Mesothelial cell of epicardium (in vitro differentiated cells): ENCODE results near the gene MARCHF3. TPM values are rescaled to one million over a fixed set of nuclear protein-coding genes. Genes with fewer than 3 reads are reported as not detected.
"Not testable (repeated sequence)": the region's sequence is repeated elsewhere in the genome, so short reads cannot be mapped to it uniquely, and the experiment has no call there.

Experiments used
- DNase-seq, 2 experiments: peaks; one replicate each; pipeline ENCODE4 v3.0.0; 2021; ENCODE audit warnings: low spot score in 2 of 2; ENCODE audit not compliant: unreplicated experiment in 2 of 2
- H3K27ac Mint-ChIP-seq: 2 replicates; pipeline ENCODE4 v1.8.0; 2021; ENCODE audit warnings: mixed read lengths
- H3K27me3 Mint-ChIP-seq: 2 replicates; pipeline ENCODE4 v1.8.0; 2021; ENCODE audit warnings: low read depth, mixed read lengths
- H3K36me3 Mint-ChIP-seq: 2 replicates; pipeline ENCODE4 v1.8.0; 2021; ENCODE audit warnings: mixed read lengths
- H3K4me1 Mint-ChIP-seq: 2 replicates; pipeline ENCODE4 v1.8.0; 2021; ENCODE audit warnings: mixed read lengths
- H3K4me3 Mint-ChIP-seq: 2 replicates; pipeline ENCODE4 v1.8.0; 2021; ENCODE audit warnings: mild to moderate bottlenecking, moderate library complexity, mixed read lengths
- H3K9me3 Mint-ChIP-seq: 2 replicates; pipeline ENCODE4 v1.8.0; 2021; ENCODE audit warnings: mixed read lengths
- CTCF ChIP-seq: fragments of 200-600 bp; sonication (generic); IDR thresholded peaks from one replicate; pipeline ENCODE4 v1.5.0; 2021; ENCODE audit warnings: antibody characterized with exemption; ENCODE audit not compliant: unreplicated experiment
- total RNA-seq: library from RNA; stranded (reverse); gene quantifications from 3 replicates; pipeline ENCODE4 v1.2.1, GENCODE V29; 2021

The MARCHF3 gene
- total RNA-seq, 1 donor from 2014 or later = 9.4 TPM

GRCh38 chr5:127024821-127025220 lies 5.5 kb downstream of the MARCHF3 start:
- Mint-ChIP-seq H3K9me3 (no peaks in the 10 kb centered on the region), H3K4me3 (no peak overlapping the region), H3K27ac (no peak overlapping the region)

GRCh38 chr5:127023552-127024191 lies 6.7 kb downstream of the MARCHF3 start:
- not testable (repeated sequence) for H3K36me3 Mint-ChIP-seq, H3K4me3 Mint-ChIP-seq, H3K4me1 Mint-ChIP-seq, H3K9me3 Mint-ChIP-seq, H3K27ac Mint-ChIP-seq, DNase-seq
- peaks cover 19% of the 10 kb centered on the region for H3K27me3 Mint-ChIP-seq

More at GRCh38 chr5:127024821-127025220, 5.5 kb downstream of the MARCHF3 start:
- no peaks in the 10 kb centered on the region for H3K36me3 Mint-ChIP-seq
- no peak for DNase-seq
- peaks cover 30% of the 10 kb centered on the region for H3K27me3 Mint-ChIP-seq
- no peak for TF ChIP-seq CTCF
- H3K4me1 Mint-ChIP-seq = peaks cover 17% of the 10 kb centered on the region

- Mint-ChIP-seq H3K36me3 (no peaks in the 10 kb centered on the region), H3K4me3 (no peak overlapping the region), H3K4me1 (peaks cover 6% of the 10 kb centered on the region), H3K9me3 (no peaks in the 10 kb centered on the region), H3K27me3 (peaks cover 11% of the 10 kb centered on the region), H3K27ac (no peak overlapping the region)
- DNase-seq = no peak
- TF ChIP-seq CTCF = no peak
Observed at GRCh38 chr5:127022846-127023245, 7.5 kb downstream of the MARCHF3 start.

- no peak overlapping the region for H3K27ac Mint-ChIP-seq
- no peak for TF ChIP-seq CTCF
- no peaks in the 10 kb centered on the region for H3K36me3 Mint-ChIP-seq
- H3K4me3 Mint-ChIP-seq = no peak overlapping the region
- DNase-seq = no peak
- no peaks in the 10 kb centered on the region for H3K4me1 Mint-ChIP-seq
- H3K27me3 Mint-ChIP-seq = no peaks in the 10 kb centered on the region
- no peaks in the 10 kb centered on the region for H3K9me3 Mint-ChIP-seq
Observed at GRCh38 chr5:127019928-127020327, 10.4 kb downstream of the MARCHF3 start.

- H3K4me3 Mint-ChIP-seq, H3K27ac Mint-ChIP-seq, H3K36me3 Mint-ChIP-seq, H3K27me3 Mint-ChIP-seq, H3K9me3 Mint-ChIP-seq, DNase-seq: not testable (repeated sequence)
- H3K4me1 Mint-ChIP-seq = peaks cover 12% of the 10 kb centered on the region
Observed at GRCh38 chr5:127016722-127017121, 13.6 kb downstream of the MARCHF3 start.

- TF ChIP-seq CTCF = no peak
- Mint-ChIP-seq H3K4me3 (no peak overlapping the region), H3K4me1 (peaks cover 12% of the 10 kb centered on the region), H3K27ac (no peak overlapping the region), H3K36me3 (no peaks in the 10 kb centered on the region), H3K27me3 (no peaks in the 10 kb centered on the region), H3K9me3 (no peaks in the 10 kb centered on the region)
- DNase-seq = no peak
Observed at GRCh38 chr5:127015716-127016115, 14.6 kb downstream of the MARCHF3 start.

GRCh38 chr5:127014573-127014972 lies 15.8 kb downstream of the MARCHF3 start:
- Mint-ChIP-seq H3K27ac (no peak overlapping the region), H3K4me1 (peaks cover 12% of the 10 kb centered on the region), H3K36me3 (no peaks in the 10 kb centered on the region), H3K4me3 (no peak overlapping the region), H3K9me3 (no peaks in the 10 kb centered on the region), H3K27me3 (no peaks in the 10 kb centered on the region)
- no peak for DNase-seq
- no peak for TF ChIP-seq CTCF
